Neural cell (in vitro differentiated cells): ENCODE measurements around the gene FARP1.

Experiments used
- CTCF ChIP-seq: fragments of 450-650 bp; IDR thresholded peaks from 2 replicates; pipeline ENCODE4 v1.5.1; 2014; ENCODE audit warnings: antibody characterized with exemption, mild to moderate bottlenecking, moderate library complexity; ENCODE audit not compliant: poor library complexity, severe bottlenecking
- EP300 ChIP-seq: fragments of 450-650 bp; conservative IDR thresholded peaks from 2 replicates; pipeline ENCODE4 v1.6.1; 2014; ENCODE audit warnings: antibody characterized with exemption, mild to moderate bottlenecking, moderate library complexity; ENCODE audit not compliant: poor library complexity, severe bottlenecking
- EZH2 ChIP-seq: fragments of 200-600, 300-800 bp; shearing (Covaris generic), sonication (generic); IDR thresholded peaks from 2 replicates; pipeline ENCODE4 v1.6.1; 2014; ENCODE audit warnings: antibody characterized with exemption, low read length, borderline replicate concordance, mild to moderate bottlenecking; ENCODE audit not compliant: insufficient read depth, poor library complexity, severe bottlenecking
- POLR2AphosphoS5 ChIP-seq: IDR thresholded peaks from 2 replicates; pipeline ENCODE4 v1.6.1; 2012
- RAD21 ChIP-seq: fragments of 450-650 bp; conservative IDR thresholded peaks from 2 replicates; pipeline ENCODE4 v1.6.1; 2014; ENCODE audit warnings: antibody characterized with exemption, mild to moderate bottlenecking, moderate library complexity
- SMC3 ChIP-seq: fragments of 450-650 bp; conservative IDR thresholded peaks from 2 replicates; pipeline ENCODE4 v1.6.1; 2014; ENCODE audit warnings: antibody characterized with exemption, mild to moderate bottlenecking, moderate library complexity; ENCODE audit not compliant: poor library complexity
- TF ChIP-seq, protein P1 (sequence below): IDR thresholded peaks from 2 replicates; pipeline ENCODE4 v1.6.1; 2012; ENCODE audit warnings: borderline replicate concordance

- TF ChIP-seq SMC3 (no peak), CTCF (no peak), POLR2AphosphoS5 (no peak), EZH2 (no peak), RAD21 (no peak), EP300 (no peak)
- TF ChIP-seq, protein P1, sequence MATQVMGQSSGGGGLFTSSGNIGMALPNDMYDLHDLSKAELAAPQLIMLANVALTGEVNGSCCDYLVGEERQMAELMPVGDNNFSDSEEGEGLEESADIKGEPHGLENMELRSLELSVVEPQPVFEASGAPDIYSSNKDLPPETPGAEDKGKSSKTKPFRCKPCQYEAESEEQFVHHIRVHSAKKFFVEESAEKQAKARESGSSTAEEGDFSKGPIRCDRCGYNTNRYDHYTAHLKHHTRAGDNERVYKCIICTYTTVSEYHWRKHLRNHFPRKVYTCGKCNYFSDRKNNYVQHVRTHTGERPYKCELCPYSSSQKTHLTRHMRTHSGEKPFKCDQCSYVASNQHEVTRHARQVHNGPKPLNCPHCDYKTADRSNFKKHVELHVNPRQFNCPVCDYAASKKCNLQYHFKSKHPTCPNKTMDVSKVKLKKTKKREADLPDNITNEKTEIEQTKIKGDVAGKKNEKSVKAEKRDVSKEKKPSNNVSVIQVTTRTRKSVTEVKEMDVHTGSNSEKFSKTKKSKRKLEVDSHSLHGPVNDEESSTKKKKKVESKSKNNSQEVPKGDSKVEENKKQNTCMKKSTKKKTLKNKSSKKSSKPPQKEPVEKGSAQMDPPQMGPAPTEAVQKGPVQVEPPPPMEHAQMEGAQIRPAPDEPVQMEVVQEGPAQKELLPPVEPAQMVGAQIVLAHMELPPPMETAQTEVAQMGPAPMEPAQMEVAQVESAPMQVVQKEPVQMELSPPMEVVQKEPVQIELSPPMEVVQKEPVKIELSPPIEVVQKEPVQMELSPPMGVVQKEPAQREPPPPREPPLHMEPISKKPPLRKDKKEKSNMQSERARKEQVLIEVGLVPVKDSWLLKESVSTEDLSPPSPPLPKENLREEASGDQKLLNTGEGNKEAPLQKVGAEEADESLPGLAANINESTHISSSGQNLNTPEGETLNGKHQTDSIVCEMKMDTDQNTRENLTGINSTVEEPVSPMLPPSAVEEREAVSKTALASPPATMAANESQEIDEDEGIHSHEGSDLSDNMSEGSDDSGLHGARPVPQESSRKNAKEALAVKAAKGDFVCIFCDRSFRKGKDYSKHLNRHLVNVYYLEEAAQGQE = no peak
Measured at GRCh38 chr13:98222081-98222554, 79.2 kb downstream of the FARP1 start.
